NCI-H524 treated with DMSO at 0.1 percent for 48 hours (cell line): ENCODE results near the gene SYTL2.

Experiments
- DNase-seq: peaks from one replicate; lab custom pipeline; 2025; lab: John Stamatoyannopoulos, UW

SYTL2 gene

DNA sequence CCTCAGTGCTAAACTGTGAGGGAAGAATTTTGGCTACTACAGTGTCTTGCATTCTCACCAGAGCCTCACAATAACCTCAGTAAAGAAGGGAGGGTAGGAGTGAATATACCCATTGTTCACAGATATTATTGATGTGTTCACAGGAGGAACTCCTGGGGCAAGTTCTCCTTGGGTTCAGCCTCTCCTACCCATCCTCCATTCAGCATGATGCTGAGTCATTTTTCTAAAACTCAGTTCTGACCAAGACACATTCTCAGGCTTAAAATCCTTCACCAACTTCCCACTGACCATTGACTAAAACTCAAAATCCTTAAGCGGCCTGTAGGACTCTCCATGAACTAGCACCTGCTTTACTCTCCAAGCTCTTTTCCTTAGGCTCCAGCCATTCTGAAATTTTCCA lies 48.7 kb downstream of the SYTL2 start:
- no peak for DNase-seq

DNA sequence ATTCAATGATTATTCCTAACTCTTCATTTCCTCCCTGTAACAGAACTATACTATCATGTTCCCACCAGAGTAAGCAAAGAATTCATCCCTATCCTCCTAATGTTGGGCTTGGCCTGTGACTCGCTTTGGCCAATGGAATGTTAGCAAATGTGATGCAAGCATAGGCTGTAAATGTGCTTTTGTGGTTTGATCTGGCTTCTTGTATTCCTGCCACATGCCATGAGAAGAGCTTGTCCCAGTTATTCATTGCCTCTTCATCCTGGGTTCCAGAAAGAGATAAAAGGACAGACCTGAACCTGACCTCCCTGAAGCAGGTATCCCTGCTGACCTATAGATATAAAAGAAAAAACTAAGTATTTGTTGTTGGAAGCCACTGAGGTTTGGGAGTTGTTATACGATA lies 51.0 kb downstream of the SYTL2 start:
- DNase-seq = no peak

DNA sequence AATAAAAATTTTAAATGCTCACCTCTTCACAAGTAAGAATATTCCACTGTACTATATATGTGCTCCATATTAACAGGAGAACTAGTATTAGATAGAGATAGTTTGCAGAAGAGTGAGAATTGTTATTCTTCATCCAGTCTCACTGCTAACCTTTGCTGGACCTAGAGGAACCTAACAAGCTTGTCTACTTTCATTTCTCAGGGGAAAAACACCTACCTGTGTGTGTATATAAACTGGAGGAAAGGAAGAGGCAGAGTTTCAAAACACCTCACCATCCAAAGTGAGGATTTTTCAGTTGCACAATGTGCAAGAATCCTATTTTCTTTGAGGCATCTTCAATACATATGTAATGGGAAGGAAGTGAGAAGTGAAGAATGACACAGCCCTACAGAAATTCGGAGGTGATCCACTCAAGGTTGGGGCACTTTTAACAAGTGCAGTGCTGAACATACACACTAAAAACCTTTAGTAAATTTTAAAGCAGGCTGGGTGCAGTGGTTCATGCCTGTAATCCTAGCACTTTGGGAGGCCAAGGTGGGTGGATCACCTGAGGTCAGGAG lies 52.4 kb downstream of the SYTL2 start:
- DNase-seq = no peak

DNA sequence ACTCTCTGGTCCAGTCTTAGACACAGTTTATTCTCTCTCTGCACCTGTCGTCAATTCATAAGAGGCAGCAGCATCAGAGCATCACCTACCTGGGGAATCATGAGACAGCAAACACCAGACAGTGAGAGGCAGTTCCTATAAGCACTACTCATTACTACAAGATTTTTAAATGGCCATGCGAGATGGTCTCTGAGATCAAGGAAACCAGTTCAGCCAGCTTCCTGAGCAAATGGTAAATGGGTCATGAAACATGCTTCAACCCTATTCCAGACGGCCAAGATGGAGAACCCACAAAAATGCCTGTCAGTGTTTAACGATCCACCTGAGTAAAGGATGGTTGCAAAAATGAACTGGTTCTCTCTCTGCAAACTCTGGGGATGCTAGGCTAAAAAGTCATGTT lies 52.9 kb downstream of the SYTL2 start:
- no peak for DNase-seq

DNA sequence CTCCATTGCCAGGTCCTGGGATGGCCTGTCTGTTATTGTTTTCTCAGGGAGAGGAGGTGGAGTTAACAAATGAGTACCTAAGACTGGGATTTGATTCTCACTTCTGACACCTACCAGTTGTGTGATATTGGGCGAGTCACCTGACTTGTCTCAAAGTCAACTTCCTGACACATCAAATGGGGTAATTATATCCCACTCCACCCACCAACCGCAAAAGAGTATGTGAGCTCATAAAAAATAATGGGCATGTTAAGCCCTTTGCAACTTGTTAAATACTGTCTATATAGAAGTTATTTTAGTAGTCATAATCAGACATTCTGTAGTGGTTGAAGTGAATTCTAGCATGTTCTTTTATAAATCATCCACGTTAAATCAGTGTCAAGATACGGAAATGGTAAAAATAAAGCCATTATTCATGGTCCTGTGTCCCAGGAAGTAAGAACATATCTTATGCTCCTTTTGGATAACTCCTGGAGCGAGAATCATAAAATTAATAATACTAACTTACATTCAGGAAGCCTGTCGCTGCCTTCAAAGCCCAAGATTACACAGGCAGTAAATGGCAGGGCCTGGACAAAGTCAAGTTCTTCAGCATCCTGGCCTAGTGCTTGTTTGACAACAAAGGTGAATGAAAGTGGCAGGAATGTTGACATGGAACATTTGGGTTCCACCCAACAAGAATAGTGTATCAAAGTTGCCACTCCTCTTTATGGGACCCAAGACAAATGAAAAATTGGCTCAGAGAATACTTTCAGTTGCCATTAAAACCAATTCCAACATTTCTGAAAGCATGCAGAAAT lies 54.3 kb downstream of the SYTL2 start:
- no peak for DNase-seq

DNA sequence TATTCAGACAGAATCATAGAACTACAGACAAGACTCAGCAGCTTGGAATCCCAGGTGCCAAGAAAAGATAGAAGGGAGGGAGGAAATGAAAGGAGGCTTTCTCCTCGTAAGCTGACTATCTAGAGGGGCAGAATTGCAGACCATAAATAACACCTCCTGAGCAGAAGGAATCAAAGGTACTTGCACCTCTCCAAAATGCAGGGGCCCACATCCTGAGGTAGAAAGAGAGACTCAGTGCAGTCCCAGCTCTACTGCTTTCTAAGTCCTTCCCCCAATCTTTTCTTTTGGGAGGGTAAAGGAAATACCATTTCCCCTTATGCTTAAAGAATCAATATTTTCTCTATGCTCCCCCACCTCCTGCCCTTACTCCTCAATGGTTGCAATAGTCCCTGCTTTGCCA lies 55.2 kb downstream of the SYTL2 start:
- no peak for DNase-seq

DNA sequence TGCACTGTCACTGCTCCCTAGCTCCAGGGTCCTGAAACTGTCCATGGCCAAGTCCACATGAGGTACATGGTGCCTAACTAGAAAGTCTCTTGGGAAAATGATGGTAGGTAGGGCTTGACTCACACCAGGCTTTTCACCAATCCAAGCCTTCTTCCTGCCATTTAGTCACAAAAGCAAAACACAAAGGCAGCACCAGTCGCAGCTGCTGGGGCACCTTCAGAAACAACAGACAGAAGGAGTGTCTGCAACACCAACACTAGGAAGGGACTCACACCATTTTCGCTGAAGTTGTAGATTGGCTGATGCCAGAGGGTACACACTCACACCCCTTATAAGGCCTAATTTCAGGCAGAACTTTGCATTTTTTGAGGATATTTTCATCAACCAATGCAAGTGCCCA lies 55.7 kb downstream of the SYTL2 start:
- DNase-seq = no peak

DNA sequence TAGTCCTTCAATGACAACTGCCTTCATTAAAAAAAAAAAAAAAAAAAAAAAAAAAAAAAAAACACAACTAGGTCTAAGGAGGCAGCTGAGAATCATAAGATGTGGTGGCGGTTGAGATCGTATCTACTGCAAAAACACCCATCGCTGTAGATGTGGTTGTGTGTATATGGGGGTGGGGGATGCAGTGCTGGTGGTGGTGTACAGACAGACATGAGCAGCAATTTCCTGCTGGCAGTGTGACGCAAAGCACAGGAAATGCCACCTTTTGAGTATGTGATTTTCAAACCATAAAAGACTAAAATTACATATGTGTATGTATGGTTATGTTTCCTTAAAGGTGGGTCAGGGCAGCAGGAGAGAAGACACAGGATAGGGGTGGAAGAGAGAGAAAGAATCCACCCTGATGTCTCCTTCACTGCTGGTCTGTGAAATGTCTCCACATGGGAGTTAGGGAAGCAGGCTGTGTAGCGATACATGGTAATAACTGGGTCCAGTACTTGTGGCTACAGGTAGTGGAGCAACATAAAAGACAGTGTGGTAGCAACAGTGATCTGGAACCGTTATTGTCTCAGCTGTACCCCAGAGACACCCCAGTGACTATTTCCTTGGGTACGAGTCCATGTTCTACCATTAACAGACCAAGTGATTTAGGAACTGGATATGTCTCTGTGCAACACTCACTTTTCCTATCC lies 57.9 kb downstream of the SYTL2 start:
- no peak for DNase-seq

DNA sequence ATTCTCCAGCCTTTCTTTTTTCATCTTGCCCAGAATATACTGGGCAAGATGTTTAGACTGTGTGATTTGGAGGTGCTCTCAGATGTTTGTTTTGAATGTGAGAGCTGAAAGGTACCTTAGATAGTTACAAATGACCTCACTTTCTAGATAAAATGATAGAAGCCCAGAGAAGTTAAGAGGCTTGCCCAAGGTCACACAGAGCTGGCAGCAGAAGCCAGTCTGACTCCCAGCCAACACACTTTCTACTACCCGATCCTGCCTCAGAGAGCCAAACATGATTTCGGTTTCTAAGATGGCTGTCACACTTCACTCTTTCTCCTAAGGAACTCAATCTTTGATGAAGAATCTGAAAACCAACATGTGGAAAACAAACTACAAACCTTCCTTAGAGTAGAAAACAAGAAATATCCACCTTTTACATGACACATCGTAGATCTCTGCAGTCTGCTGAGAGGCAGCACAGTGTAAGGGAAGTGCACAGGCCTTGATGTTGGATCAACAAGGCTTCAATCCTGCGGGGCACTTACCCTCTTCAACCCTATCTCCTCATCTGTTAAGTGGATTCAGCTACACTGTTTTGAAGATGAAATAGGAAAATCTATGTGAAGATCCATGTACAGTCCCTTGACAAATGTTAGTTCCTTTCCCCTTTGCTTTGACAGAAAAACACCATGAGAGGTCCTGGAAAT lies 58.6 kb downstream of the SYTL2 start:
- DNase-seq = no peak

DNA sequence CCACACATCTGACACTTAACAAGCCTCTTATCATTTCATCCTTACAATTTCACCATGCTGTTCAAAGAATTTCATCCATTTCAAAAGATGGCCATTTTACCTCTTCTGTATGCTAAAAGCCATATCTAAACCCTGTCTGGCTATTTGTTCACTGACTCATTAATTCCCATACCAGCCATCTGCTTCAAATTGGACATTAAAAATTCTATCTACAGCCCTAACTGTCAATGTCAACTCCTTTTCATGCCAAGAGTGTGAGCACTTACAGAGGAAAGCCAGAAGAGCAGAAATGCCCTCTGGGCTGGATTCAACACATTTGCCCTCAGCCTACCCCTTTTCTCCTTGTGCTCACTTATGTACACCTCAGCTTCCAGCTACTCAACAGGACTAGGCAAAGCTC lies 59.2 kb downstream of the SYTL2 start:
- no peak for DNase-seq

DNA sequence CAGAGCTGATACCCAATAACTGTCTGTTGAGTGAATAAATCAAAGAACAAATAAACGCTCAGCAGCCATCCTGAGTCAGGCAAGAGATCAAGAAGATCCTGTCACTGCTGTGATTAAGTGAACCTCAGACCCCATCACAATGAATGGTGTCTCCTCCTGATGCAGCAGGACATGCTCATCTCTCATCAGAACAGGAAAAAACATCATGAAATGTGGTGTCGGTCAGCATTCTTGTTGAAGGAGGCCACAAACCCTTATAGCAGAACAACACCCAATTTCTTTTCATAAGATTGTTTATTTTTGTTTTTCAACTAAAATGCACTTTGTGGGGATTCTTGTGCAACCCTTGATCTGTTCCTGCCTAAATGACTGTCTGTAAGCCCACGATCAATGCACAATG lies 60.3 kb downstream of the SYTL2 start:
- DNase-seq = no peak

DNA sequence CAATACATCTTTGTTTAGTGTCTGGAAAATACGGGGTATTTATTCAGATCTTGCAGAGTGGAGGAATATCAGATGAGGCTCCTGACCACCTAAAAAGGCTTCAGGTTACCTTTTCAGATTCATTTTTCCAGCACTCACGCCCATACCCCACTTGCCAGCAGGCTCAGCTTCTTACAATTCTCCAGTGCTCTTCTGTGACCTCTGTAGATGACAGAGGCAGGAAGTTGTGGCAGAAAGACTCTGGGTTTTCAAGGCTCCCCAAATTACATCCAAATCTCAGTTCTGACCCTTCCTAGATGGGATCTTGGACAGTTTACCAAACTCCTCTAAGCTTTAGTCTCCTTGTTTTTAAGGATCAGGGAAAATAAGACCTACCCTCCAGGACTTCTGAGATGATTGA lies 61.1 kb downstream of the SYTL2 start:
- DNase-seq = no peak

DNA sequence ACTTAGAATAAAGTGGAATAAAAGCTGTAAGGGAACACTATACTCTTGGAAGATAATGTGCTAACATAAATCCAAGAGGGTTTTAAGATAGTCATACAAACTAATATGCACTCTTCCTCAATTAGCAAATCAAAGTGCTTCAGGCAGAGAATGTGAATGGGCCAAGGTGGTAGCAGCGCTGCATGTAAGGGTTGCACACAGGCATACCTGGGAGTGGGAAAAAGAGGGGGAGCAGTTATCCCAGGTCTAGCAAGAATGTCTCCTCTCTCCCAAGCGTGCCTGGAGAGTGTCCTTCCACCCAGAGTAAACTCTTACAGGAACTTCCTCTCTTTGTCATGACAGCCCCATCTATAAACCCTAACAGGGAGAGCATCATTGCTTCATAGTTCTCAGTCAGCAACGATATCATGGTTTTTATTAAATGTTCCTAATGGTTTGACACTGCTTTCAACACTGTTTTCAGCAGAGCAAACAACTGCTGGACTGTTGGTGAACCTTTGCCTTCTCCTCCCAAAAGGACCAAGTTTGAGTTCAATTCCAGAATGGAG lies 61.6 kb downstream of the SYTL2 start:
- DNase-seq = no peak

DNA sequence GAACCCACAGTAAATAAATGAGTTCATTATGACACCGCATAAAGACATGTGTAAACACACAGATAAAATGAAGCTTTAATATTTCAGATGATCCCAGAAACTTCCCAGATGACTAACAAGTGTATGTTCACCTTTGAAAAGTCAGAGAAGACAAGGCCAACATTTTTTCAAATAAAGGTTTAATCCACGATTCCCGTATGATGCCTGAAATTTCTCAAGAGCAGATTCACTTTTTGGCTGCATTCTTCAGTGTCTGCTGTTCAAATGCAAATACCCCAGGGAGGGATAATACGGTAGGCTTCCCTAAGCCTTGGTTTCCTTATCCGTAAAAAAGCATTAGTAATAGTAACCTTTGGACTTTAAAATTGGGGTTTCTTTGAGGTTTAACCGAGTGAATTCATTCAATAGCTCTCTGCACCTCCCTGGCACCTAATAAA lies 62.5 kb downstream of the SYTL2 start:
- no peak for DNase-seq

DNA sequence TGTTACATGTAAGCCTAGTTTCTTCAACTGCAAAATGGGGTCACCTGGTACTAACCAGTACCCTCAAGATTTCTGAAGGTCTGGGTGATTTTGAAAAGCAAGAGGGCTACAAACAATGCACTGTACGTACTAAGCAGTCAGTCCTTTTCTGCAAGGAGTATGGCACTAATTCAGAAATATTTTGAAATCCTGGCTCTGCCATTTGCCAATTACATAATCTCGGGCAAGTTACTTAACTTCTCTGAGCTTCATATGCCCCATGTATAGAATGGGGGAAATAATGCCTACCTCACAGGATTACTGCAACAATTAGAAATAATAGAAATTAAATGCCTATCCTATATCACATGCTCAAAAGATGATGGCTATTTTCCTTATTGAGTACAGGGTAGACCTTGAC lies 64.3 kb downstream of the SYTL2 start:
- no peak for DNase-seq

DNA sequence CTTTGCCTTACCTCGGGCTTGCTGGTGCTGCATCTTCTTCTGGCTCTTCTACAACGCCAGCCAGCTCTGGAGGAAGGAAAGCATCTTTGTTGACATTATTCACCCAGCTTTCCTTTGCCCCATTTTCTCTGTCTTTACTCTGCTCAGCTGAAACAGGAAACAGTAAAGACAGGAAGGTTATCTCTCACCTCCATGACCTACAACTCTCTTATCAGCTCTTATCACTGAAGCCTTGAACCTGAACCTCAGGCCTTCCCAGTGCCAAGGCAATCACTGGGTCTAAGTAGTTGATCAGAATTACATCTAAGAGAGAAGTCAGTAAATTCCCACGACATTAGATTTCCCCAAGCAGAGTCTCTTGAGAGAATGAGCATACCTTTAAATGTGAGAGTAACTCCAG lies 65.3 kb downstream of the SYTL2 start:
- DNase-seq = no peak

DNA sequence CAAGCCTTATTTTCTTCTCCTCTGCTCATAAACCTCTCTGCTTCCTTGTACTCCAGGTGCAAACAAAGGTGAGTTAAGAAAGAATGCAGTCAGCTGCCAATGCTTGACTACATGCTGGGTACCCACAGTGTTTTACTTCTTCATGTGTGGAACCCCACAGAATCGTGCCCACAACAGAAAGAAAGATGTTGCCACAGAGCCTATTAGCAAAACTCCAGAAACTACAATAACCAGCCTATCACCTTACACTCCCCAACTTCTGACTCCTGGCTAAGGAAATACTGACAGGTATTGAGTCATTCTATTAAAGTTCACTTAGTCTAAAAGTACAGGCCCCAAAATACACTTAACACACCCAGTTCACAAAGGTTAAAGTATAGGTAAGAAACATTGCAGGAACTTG lies 68.1 kb downstream of the SYTL2 start:
- DNase-seq = no peak

DNA sequence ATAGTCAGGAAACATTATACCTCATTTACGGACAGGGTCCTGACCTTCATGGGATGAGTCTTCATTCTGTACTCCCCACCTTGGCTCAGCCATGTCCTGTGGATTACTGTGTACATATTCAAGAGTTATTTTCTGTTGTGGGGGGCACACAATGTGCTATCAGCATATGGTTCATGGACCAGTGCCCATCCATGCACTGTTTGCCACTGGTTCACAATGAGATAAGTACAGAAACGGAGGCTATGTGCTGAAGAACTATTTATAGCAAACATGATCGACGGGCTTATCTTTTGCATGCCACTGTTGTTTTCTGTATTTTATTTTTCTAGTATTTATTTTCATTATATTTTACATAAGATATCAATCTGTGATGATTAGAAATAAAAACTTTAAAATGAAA lies 68.6 kb downstream of the SYTL2 start:
- no peak for DNase-seq

DNA sequence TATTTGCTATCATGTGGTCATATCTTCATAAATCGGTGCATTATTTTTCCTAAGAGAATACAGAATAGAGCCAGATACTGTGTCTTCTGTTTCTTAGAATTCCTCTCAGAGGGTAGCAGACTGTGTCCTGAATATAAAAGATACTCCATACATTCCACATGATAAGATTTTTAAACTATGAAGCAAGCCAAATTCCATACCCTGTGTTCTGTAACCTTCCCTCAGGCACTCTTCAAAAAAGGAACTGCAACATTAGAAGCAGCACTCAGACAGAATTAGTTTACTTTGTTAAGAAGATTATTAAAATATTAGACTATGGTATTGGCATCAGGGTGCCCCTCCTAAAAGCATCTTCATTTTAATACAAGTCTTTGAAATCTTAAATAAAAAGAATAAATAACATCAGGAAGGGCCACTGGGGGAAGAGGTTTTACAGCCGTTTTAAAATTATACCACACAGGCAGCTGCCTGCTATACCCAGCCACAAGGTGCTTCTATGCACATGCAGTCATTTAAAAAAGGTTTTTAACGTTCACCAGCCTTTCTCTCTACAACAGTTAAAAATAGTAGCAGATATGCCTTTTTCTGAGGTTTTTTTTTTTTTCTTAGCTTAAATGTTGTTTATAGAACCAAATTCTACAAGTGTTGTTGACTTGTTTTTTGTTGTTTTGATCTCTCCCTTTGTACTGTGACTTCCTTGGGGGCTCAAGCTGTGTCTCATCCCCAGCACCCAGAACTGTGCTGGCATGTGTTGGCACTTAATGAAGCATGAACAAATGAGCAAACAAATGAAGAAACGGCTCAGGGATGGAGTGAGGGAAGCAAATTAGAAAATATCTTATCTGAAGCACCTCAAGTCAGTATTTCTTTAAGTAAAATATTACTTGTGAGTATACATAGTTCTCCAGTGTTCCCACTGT lies 70.2 kb downstream of the SYTL2 start:
- DNase-seq = no peak

DNA sequence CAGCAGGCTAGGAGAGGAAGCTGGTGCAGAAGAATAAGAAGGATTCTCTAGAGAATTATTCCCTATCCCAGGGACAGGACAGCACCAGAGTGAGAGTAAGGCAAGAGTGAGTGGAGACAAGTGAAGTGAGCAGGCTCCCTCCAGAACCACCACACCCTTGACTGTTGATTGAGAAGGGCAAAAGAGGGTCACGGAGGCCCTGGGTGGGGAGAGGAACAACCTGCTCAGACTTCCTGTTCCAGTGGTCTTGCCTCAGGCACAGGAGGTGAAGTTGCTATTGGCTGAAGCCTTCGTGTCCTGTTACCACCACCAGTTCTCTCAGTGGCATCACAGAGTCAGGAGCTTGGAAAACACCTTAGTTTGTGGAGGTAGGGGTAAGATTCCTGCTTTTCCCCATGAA lies 73.2 kb downstream of the SYTL2 start:
- no peak for DNase-seq

DNA sequence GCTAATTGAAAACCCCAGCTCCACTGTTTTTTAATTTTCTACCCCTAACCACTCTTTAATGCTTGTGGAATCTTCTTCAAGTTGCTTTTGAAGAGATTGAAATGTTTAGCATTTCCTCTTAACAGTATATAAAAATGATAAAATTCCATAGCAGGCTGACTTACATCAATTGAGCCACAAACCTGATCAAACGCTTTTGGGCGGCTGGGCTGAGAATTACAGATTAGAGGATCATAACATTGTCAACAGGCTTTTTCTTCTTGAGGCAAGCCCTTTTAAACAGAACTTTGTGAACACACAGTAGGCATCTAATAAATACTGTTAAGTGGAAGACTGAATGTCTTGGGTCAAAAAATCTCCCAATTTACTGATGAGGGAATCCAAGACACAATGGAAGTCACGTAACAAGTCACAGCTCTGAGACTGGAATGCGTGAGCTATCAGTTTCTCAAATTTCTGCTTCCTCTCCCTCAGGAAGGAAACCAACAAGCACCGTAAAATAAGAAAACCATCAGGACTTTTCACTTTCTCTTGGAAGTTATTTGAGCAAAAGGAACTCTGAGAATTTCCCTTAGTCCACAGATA lies 75.0 kb downstream of the SYTL2 start:
- DNase-seq = no peak
